Activated CD4-positive, alpha-beta T cell treated with anti-CD3 and anti-CD28 coated beads for 36 hours (primary cell): ENCODE data around the gene GPC6. TPM values are rescaled to one million over a fixed set of nuclear protein-coding genes. Genes with fewer than 3 reads are reported as not detected.

Experiments used
- ATAC-seq: fragments of 200-7000 bp; cut with Tn5 transposase; one replicate; pipeline ENCODE4 v1.10.0; 2021; ENCODE audit warnings: mild to moderate bottlenecking, moderate library complexity
- CTCF ChIA-PET: fragments of 350-600 bp; sonication (Branson Sonifier 250); formaldehyde crosslinking; loops from one replicate; lab custom pipeline; 2021; ENCODE audit warnings: antibody characterized with exemption; lab: Charles Lee
- POLR2A ChIA-PET: fragments of 350-600 bp; sonication (Branson Sonifier 250); formaldehyde crosslinking; loops from one replicate; lab custom pipeline; 2021; ENCODE audit warnings: antibody characterized with exemption, inconsistent platforms; lab: Charles Lee
- DNase-seq: peaks from one replicate; pipeline ENCODE4 v3.0.0-alpha.2; 2020
- H3K27ac Mint-ChIP-seq: one replicate; pipeline ENCODE4 v1.8.0; 2021; ENCODE audit warnings: mixed read lengths
- H3K27me3 Mint-ChIP-seq: one replicate; pipeline ENCODE4 v1.8.0; 2021; ENCODE audit warnings: mixed read lengths
- H3K36me3 Mint-ChIP-seq: one replicate; pipeline ENCODE4 v1.8.0; 2021; ENCODE audit warnings: low read depth, mixed read lengths
- H3K4me1 Mint-ChIP-seq: one replicate; pipeline ENCODE4 v1.8.0; 2021; ENCODE audit warnings: mixed read lengths
- H3K4me3 Mint-ChIP-seq: one replicate; pipeline ENCODE4 v1.8.0; 2021; ENCODE audit warnings: mild to moderate bottlenecking, moderate library complexity, mixed read lengths
- H3K9me3 Mint-ChIP-seq: one replicate; pipeline ENCODE4 v1.8.0; 2021; ENCODE audit warnings: low read depth, mixed read lengths
- intact Hi-C, 2 experiments: fragments of 100-400 bp; cut with DNase I in 1 of 2; cut with micrococcal nuclease in 1 of 2; formaldehyde crosslinking; loops; one replicate each; pipeline versions ENCODE4 v1.14.2 to v1.15.1; 2022 to 2024; cut with DNase I, micrococcal nuclease
- total RNA-seq, 2 experiments: library from RNA; stranded (reverse); gene quantifications; one replicate each; pipeline ENCODE4 v1.2.3, GENCODE V29; 2021

Gene GPC6
- total RNA-seq, 2 experiments from 2014 or later: not detected

GRCh38 chr13:93765062-93765461 lies 538.5 kb downstream of the GPC6 start:
- Mint-ChIP-seq H3K36me3 (no peaks in the 10 kb centered on the region), H3K27ac (no peak overlapping the region), H3K4me1 (no peaks in the 10 kb centered on the region), H3K27me3 (peaks cover 1% of the 10 kb centered on the region), H3K4me3 (no peak overlapping the region), H3K9me3 (peaks cover 3% of the 10 kb centered on the region)
- no peak for ATAC-seq
- intact Hi-C loops: no loop called here
- DNase-seq: no peak
- ChIA-PET POLR2A (no interaction called here), CTCF (no interaction called here)

- intact Hi-C loops: no loop called here
Measured at GRCh38 chr13:93765811-93766210, 539.2 kb downstream of the GPC6 start.

GRCh38 chr13:93766719-93767118 lies 540.1 kb downstream of the GPC6 start:
- POLR2A ChIA-PET: no interaction called here
- peaks cover 3% of the 10 kb centered on the region for H3K9me3 Mint-ChIP-seq

More at GRCh38 chr13:93765811-93766210, 539.2 kb downstream of the GPC6 start:
- CTCF ChIA-PET: no interaction called here
- no peaks in the 10 kb centered on the region for H3K36me3 Mint-ChIP-seq
- POLR2A ChIA-PET: no interaction called here
- H3K27me3 Mint-ChIP-seq: peaks cover 1% of the 10 kb centered on the region
- H3K27ac Mint-ChIP-seq: no peak overlapping the region
- H3K4me1 Mint-ChIP-seq: no peaks in the 10 kb centered on the region
- DNase-seq (no peak), ATAC-seq (no peak)
- H3K4me3 Mint-ChIP-seq: no peak overlapping the region
- H3K9me3 Mint-ChIP-seq: peaks cover 3% of the 10 kb centered on the region

GRCh38 chr13:93767180-93767916 lies 540.7 kb downstream of the GPC6 start:
- intact Hi-C loops: no loop called here
- ATAC-seq (no peak), DNase-seq (no peak)
- H3K27me3 Mint-ChIP-seq: peaks cover 1% of the 10 kb centered on the region
- CTCF ChIA-PET: no interaction called here
- POLR2A ChIA-PET: no interaction called here
- H3K36me3 Mint-ChIP-seq: no peaks in the 10 kb centered on the region
- H3K9me3 Mint-ChIP-seq: peaks cover 3% of the 10 kb centered on the region
- no peak overlapping the region for H3K27ac Mint-ChIP-seq
- no peaks in the 10 kb centered on the region for H3K4me1 Mint-ChIP-seq
- H3K4me3 Mint-ChIP-seq: no peak overlapping the region

More at GRCh38 chr13:93766719-93767118, 540.1 kb downstream of the GPC6 start:
- Mint-ChIP-seq H3K4me3 (no peak overlapping the region), H3K27ac (no peak overlapping the region), H3K4me1 (no peaks in the 10 kb centered on the region), H3K36me3 (no peaks in the 10 kb centered on the region), H3K27me3 (peaks cover 1% of the 10 kb centered on the region)
- ATAC-seq (no peak), DNase-seq (no peak)
- CTCF ChIA-PET: no interaction called here
- intact Hi-C loops: no loop called here

GRCh38 chr13:93767917-93768409 lies 541.4 kb downstream of the GPC6 start:
- no peak overlapping the region for H3K4me3 Mint-ChIP-seq
- no peaks in the 10 kb centered on the region for H3K4me1 Mint-ChIP-seq
- ATAC-seq: no peak
- no peak for DNase-seq
- H3K9me3 Mint-ChIP-seq: peaks cover 3% of the 10 kb centered on the region
- no peak overlapping the region for H3K27ac Mint-ChIP-seq
- intact Hi-C loops: no loop called here
- POLR2A ChIA-PET: no interaction called here
- CTCF ChIA-PET: no interaction called here
- H3K36me3 Mint-ChIP-seq: no peaks in the 10 kb centered on the region
- H3K27me3 Mint-ChIP-seq: peaks cover 1% of the 10 kb centered on the region

GRCh38 chr13:93769101-93769500 lies 542.5 kb downstream of the GPC6 start:
- peaks cover 1% of the 10 kb centered on the region for H3K27me3 Mint-ChIP-seq
- H3K27ac Mint-ChIP-seq: no peak overlapping the region
- H3K4me1 Mint-ChIP-seq: no peaks in the 10 kb centered on the region
- ATAC-seq: no peak
- DNase-seq: no peak
- no peaks in the 10 kb centered on the region for H3K36me3 Mint-ChIP-seq
- no peaks in the 10 kb centered on the region for H3K9me3 Mint-ChIP-seq
- ChIA-PET CTCF (no interaction called here), POLR2A (no interaction called here)
- intact Hi-C loops: no loop called here
- H3K4me3 Mint-ChIP-seq: no peak overlapping the region

GRCh38 chr13:93769607-93770006 lies 543.0 kb downstream of the GPC6 start:
- DNase-seq (no peak), ATAC-seq (no peak)
- CTCF ChIA-PET: no interaction called here
- intact Hi-C loops: no loop called here
- Mint-ChIP-seq H3K4me3 (no peak overlapping the region), H3K4me1 (no peaks in the 10 kb centered on the region), H3K27me3 (peaks cover 1% of the 10 kb centered on the region), H3K9me3 (no peaks in the 10 kb centered on the region), H3K27ac (no peak overlapping the region), H3K36me3 (no peaks in the 10 kb centered on the region)
- POLR2A ChIA-PET: no interaction called here

GRCh38 chr13:93771227-93771626 lies 544.6 kb downstream of the GPC6 start:
- no peak for DNase-seq
- intact Hi-C loops: no loop called here
- ChIA-PET CTCF (no interaction called here), POLR2A (no interaction called here)
- H3K27ac Mint-ChIP-seq: no peak overlapping the region
- H3K4me1 Mint-ChIP-seq: no peaks in the 10 kb centered on the region
- no peak overlapping the region for H3K4me3 Mint-ChIP-seq
- ATAC-seq: no peak
- H3K36me3 Mint-ChIP-seq: no peaks in the 10 kb centered on the region
- no peaks in the 10 kb centered on the region for H3K9me3 Mint-ChIP-seq
- H3K27me3 Mint-ChIP-seq: peaks cover 1% of the 10 kb centered on the region

GRCh38 chr13:93771782-93772181 lies 545.2 kb downstream of the GPC6 start:
- ChIA-PET POLR2A (no interaction called here), CTCF (no interaction called here)
- no peak for ATAC-seq
- Mint-ChIP-seq H3K9me3 (no peaks in the 10 kb centered on the region), H3K27ac (no peak overlapping the region), H3K27me3 (peaks cover 1% of the 10 kb centered on the region), H3K4me3 (no peak overlapping the region), H3K36me3 (no peaks in the 10 kb centered on the region), H3K4me1 (no peaks in the 10 kb centered on the region)
- DNase-seq: no peak
- intact Hi-C loops: no loop called here

GRCh38 chr13:93774506-93774905 lies 547.9 kb downstream of the GPC6 start:
- Mint-ChIP-seq H3K27ac (no peak overlapping the region), H3K9me3 (no peaks in the 10 kb centered on the region), H3K27me3 (peaks cover 2% of the 10 kb centered on the region), H3K36me3 (no peaks in the 10 kb centered on the region), H3K4me3 (no peak overlapping the region), H3K4me1 (no peaks in the 10 kb centered on the region)
- ATAC-seq (no peak), DNase-seq (no peak)
- ChIA-PET POLR2A (no interaction called here), CTCF (no interaction called here)
- intact Hi-C loops: no loop called here

GRCh38 chr13:93775027-93775426 lies 548.4 kb downstream of the GPC6 start:
- ATAC-seq: no peak
- H3K27ac Mint-ChIP-seq: no peak overlapping the region
- intact Hi-C loops: no loop called here
- POLR2A ChIA-PET: no interaction called here
- no peaks in the 10 kb centered on the region for H3K4me1 Mint-ChIP-seq
- no peak for DNase-seq
- H3K4me3 Mint-ChIP-seq: no peak overlapping the region
- H3K27me3 Mint-ChIP-seq: peaks cover 2% of the 10 kb centered on the region
- no peaks in the 10 kb centered on the region for H3K36me3 Mint-ChIP-seq
- H3K9me3 Mint-ChIP-seq: no peaks in the 10 kb centered on the region
- CTCF ChIA-PET: no interaction called here

- Mint-ChIP-seq H3K9me3 (no peaks in the 10 kb centered on the region), H3K27me3 (peaks cover 2% of the 10 kb centered on the region), H3K4me3 (no peak overlapping the region), H3K27ac (no peak overlapping the region), H3K36me3 (no peaks in the 10 kb centered on the region), H3K4me1 (no peaks in the 10 kb centered on the region)
- ATAC-seq (no peak), DNase-seq (no peak)
- ChIA-PET POLR2A (no interaction called here), CTCF (no interaction called here)
- intact Hi-C loops: no loop called here
Measured at GRCh38 chr13:93775507-93776108, 549.0 kb downstream of the GPC6 start.
